Measurements from ENCODE around the gene CTNNBL1.

DNA sequence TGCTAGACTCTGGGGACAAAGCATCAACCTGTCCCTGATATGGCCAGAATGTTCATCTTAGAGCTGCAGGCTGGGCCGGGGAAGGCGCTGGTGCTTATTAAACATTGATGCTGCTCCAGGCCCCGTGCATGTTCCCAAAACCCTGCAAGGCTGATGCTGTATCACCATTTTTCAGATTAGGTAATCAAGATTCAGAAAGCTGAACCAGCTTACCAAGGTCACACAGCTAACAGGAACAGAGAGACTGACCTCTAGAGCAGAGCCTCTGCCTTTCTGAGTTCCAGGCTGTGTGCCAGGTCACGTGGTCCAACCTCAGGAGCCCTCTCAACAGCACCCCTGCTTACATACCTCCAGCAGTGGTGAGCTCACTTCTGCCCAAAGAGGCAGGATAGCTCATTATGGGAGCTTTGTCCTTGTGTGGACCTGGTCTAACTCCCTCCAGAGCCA, 193.0 kb downstream of the CTNNBL1 start:
- TF ChIP-seq, protein P1, sequence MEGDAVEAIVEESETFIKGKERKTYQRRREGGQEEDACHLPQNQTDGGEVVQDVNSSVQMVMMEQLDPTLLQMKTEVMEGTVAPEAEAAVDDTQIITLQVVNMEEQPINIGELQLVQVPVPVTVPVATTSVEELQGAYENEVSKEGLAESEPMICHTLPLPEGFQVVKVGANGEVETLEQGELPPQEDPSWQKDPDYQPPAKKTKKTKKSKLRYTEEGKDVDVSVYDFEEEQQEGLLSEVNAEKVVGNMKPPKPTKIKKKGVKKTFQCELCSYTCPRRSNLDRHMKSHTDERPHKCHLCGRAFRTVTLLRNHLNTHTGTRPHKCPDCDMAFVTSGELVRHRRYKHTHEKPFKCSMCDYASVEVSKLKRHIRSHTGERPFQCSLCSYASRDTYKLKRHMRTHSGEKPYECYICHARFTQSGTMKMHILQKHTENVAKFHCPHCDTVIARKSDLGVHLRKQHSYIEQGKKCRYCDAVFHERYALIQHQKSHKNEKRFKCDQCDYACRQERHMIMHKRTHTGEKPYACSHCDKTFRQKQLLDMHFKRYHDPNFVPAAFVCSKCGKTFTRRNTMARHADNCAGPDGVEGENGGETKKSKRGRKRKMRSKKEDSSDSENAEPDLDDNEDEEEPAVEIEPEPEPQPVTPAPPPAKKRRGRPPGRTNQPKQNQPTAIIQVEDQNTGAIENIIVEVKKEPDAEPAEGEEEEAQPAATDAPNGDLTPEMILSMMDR (IDR thresholded peaks at IDR 0.05): no peak
- no peak for TF ChIP-seq POLR2A (IDR thresholded peaks at IDR 0.05)

All from testis (tissue), 2 donors.